Measurements from ENCODE around the gene SLC19A1. TPM values are rescaled to one million over a fixed set of nuclear protein-coding genes. Genes with fewer than 3 reads are reported as not detected.

Gene SLC19A1
- total RNA-seq, 1 donor from 2014 or later, result 19.3 TPM

- DNase-seq (ENCODE audit: low read depth), result no peak
- no peak for TF ChIP-seq CTCF (conservative IDR thresholded peaks at IDR 0.05; ENCODE audit: low read depth, low read length)
- no peak overlapping the region for H3K4me3 ChIP-seq (ENCODE audit: low read depth, low read length)
Measured at GRCh38 chr21:45448810-45449657, 93.2 kb downstream of the SLC19A1 start.

GRCh38 chr21:45448283-45448809, 93.9 kb downstream of the SLC19A1 start:
- no peak overlapping the region for H3K4me3 ChIP-seq (ENCODE audit: low read depth, low read length)
- TF ChIP-seq CTCF (conservative IDR thresholded peaks at IDR 0.05; ENCODE audit: low read depth, low read length), result no peak
- no peak for DNase-seq (ENCODE audit: low read depth)

Other genes starting within 250 kb of the SLC19A1 start
- gene COL18A1, start 137.3 kb downstream of the SLC19A1 start, total RNA-seq, result 346 and 535 TPM in 2 replicates
- gene PCBP3, start 101.3 kb upstream of the SLC19A1 start, total RNA-seq, result 1.4 TPM in 1 of 2 replicates, not detected in the other